Left forelimb (tissue), 1 donor: ENCODE results near the gene HPS1.

ENCODE experiments used
- DNase-seq: peaks from one replicate; pipeline ENCODE4 v3.0.0-alpha.2; 2018; ENCODE audit warnings: low spot score

Gene HPS1

DNA sequence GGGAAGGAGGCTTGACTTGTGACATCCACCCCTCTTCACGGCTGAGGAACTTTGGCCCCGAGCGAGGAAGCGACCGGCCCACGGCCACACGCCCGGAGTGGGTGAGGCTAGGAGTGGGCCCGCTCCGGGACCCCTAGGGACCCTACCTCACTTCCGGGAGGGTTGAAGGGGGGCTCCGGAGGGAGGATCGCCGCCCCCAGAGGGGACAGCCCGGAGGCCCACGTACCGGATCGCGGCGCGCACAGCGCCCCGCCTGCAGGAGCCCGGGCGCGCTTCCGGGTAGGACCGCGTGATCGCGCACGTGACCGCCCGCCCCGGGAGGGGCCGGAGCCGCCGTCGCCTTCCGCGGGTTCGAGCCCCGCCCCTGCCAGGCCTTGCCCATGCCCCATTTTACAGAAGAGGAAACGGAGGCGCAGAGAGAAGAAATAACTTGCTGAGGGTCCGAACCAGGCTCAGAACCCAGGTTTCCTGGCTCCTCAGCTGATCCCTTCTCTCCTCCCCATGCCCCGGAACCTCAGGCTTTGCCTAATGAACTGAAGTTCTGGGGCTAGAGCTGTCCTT, at the start of gene HPS1:
Gene HPS1, minus strand, starts transcription at position 275 of the 561 bp plus-strand sequence. CDS start 3,695 bp downstream, outside the sequence.
- peak; percentile 88 for DNase-seq

DNA sequence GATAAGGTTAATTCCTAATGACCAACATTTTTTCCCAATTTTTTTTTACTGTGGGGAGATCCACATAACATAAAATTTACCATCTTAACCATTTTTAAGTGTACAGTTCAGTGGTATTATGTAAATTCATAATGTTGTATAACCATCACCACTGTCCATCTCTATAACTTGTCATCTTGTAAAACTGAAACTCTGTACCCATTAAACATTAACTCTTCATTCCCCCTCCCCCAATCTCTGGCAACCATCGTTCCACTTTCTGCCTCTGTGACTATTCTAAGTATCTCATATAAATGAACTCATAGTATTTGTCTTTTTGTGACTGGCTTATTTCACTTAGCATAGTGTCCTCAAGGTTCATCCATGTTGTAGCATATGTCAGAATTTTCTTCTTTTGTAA, 46.0 kb upstream of the HPS1 start:
- DNase-seq = no peak

DNA sequence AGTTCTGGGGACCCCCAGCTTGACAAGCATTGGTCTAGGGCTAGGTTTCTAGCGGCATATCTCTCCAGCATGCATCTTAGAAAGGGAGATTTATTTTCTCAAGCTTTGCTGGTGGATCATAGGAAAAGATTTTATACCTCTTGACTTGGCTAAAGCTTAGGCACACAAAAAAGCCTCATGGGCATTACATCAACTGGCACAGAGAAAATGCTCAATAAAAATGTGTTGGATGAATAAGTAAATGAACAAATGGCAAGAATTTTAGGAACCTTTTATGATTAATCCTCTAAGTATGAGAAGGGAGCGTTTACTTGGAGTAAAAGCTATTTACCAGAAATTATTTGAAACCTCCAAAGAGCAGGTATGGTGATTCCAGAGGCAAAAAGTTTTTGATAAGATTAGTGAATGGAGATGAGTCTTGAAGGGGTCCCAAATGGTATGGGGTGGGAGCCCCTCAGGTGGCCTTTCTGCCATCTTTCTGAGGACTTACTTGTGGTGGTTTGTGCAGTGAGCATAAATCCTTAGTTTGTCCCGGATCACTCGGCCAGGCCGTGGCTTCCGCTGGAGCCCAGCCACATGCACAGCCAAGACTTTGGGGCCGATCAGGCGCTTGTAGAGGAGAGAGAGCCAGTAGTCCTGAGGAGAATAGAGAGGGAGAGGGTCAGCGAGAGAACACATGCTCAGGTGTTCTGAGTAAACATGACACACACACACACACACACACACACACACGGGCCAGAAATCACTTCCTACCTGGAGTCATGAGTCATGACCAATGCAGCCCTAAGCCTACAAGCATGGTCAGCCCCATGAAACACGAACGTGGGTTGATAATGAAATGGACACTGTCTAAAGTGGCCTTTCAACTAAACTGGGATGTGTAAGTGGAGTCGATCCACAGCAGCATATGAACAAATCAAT, 43.1 kb upstream of the HPS1 start:
- no peak for DNase-seq

DNA sequence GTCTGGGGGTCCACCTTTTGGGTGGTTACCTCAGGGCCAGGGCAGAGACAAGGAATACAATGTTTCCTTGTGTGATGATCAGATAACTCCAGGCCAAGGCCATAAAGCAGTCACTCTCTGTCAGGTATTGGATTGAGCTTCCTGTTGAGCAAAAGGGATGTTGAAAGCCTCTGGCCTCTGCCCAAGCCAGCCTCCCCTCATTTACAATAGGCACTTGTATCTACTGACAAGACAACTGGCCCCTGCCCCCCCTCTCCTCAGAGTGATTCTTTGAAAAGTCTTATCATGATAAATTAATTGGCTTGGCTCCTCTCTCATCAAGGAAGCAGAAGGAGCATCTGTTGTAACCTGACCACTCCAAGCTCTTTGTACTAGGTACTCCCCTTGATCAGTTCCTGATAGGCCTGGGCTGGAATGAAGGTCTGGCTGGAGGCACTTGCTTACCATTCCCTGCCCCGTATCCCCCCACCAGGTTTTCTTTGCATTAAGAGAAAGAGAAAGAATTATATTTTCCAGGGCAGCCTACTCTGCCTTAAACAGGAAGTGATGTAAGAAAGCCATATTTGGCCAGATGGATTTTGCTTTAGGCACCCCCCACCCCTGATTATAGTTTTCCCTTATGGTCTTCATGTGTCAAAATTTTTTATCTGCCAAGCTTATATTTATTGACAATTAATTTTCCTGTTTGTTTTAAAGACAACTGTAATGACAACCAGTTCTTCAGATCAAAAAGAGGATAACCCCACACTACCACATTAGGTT, 42.1 kb upstream of the HPS1 start:
- no peak for DNase-seq

DNA sequence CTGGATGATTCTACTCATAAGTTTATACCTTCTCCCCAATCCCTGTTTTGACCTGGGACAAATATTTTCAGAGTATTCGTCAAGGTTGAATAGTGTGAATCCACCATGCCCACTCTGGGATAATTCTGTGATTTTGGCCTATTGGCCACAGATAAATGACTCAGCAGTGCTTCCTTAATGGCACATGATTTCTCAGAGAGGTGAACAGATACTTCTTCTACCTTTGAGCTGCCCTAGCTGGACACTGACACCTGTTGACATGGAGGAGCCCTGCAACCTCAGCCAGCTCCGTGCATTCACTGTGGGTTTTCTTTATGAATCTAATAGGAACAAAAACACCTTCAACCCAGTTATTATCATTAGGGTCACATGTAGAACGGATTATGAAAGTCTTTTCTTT, 40.9 kb upstream of the HPS1 start:
- DNase-seq = no peak

DNA sequence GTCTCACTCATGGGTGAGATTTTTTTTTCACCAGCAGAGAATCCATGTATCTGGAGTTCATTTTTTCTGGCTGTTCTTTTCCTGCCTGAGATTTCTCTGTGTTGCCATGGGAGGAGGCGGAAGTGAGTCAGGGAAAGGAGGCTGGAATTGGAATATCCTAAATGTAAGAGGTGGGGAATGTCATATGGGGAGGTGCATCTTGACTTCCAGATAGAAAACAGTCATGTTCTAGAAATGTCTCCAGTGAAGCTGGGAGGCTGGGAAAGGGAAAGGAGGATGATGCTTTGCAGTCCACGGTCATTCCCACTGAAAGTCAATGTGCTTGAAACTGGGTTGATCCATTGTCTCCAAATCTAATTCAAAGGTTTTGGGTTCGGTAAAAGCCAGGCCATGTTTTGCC, 39.7 kb upstream of the HPS1 start:
- no peak for DNase-seq

DNA sequence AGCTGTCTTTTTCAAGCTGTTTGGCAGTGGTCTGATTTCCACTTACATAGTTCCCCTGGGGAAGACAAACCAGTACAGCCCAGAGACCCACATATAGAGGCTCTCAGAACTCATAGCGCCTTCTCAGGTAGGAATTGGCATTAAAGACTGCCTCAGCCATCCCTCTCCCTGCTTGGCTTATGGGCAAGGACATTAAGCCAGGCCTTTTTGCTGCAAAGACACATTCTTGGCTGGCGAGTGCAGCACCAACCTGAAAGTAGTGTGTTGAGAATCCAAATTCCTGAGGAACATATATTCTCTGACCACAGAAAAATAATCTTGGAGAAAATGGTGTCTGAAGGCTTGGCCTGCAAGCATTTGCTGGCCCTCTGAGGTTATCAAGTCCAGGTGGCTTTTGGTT, 39.2 kb upstream of the HPS1 start:
- no peak for DNase-seq

DNA sequence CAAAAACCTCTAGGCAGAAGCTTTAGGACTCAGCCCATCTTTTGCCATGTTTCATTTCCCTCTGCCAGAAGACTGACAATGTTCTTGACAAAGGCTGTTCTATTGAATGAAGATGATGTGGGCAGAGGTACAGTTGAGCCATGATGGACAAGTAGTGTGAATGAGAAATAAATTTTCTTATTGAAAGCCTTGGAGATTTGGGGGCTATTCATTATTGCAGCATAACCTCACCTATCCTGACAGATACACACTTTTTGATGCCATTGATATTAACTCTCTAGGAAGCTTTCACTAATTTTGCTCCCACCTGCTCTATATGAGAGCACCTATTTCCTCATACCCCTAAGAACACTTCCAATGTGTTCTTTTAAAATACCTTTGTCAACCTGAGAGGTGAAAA, 36.9 kb upstream of the HPS1 start:
- no peak for DNase-seq

DNA sequence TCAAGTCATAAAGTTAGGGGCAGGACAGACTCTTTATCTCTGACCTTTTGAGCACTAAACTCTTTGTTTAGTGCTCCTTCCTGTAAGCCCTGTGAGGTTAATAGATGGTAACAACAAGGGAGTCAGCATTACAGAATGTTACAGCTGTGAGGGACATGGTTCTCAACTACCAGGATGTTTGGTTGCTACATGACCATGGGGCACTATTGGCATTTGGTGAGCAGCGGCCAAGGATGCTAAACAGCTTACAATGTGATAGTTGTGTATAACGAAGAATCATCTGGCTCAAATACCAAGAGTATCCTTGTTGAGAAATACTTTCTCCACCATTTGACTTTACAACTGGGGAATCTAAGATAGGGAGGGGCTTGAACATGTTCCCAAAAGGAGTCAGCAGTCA, 35.4 kb upstream of the HPS1 start:
- no peak for DNase-seq

DNA sequence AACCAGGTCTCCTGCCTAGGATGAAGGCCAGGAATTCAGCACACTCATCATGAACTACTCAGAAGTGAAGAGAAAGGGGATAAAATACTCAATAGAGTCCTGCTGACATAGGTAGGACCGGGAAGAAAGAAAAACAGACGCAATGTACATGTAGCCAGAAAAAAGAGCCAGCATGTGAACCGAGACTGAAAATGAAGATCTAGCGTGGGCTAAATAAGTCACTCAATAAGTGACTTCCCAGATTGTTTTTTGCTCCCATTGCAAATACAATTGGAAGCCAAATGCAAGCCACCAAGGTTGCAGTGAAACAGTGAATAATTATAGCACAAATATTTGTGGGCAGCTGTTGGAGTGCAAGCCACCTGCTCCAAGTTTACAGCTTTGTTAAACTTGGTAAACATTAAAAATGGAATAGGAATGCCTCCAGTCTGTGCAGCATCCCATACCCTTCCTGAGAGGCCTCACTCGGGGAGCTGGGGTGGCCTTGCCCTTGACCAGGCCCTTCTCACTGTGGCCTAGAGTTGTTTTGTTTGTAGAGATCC, 34.7 kb upstream of the HPS1 start:
- no peak for DNase-seq

DNA sequence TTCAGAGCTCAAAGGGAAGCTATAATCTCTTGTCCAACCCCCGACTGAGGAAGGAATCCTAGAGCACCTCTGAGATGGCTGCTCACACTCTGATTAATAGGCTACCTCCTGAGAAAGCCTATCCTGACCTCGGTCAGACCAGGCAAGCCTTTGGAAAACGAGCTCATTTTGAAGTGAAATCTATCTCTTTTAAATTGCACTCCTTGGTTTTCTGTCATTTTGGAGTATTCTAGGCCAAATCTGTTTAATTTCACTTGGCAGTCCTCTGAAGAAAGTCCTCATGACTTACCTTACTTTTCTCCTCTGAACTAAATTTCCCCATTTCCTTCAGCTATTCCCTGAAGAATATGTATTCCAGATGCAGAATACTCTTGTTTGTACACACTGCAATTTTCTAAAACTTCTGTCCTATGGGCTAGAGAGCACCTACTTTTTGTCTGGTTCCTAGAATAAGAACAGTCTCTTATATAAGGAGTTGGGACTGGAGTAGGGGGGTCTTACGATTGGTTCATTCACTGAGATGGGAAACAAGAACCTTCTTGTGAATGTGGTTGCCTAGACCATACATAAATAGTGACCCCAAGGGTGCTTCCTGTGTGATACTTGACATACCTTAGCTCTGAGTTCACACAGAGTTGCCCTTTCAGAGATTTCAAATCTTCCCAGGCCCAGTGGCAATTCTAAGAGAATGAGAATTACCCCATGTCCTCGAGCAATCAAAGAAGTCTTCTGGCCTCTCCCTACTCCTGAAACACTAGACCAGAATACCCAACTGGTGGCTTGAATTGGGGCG, 31.9 kb upstream of the HPS1 start:
- DNase-seq = no peak

DNA sequence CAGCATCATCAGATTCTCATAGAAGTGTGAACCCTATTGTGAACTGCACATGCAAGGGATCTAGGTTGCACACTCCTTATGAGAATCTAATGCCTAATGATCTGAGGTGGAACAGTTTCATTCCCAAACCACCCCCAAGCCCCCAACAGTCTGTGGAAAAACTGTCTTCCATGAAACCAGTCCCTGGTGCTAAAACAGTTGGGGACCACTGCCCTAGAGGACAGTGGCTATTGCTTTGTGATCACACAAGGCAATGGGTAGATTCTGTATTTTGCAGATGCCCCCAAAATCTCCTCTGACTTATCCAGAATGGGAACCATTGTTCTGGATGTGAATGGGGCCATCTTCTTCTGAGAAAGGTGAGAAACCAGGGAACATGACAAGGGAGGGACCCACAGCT, 31.1 kb upstream of the HPS1 start:
- no peak for DNase-seq

DNA sequence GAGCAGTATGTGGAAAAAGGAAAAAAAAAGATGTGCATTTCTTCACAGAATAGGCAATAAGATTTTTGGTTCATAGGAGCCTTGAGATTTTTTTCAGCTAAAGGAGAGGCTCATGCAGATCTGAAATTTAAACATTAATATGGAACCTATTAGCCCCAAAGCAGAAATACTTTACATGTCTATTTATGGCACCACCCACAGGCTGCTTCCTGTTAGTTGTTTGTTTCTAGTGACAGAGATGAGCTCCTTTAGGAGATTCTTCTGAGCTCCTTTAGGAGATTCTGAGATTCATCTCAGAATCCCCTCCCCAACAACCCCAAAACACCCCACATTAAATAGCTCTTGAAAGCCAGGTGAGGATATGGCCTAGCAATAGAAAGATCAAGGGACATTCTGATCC, 27.9 kb upstream of the HPS1 start:
- DNase-seq = no peak

DNA sequence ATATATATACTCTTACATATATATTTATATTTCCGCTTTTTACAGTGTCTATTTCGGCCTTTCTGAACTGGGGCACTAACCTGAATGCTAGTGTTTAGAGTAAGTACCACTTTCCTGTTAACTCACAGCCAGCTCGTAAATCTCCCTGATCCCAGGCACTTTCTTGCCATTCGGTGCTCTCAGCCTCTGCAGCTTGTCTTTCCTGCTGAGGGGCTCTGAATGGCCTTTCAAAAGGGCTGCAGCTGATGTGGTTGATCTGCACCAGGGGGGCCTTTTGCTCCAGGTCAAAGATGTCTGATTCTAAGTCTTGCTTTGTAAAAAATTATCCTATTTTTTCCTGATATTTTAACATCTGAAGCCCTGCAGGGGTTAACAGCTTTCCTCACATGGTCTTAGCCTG, 25.5 kb upstream of the HPS1 start:
- no peak for DNase-seq

DNA sequence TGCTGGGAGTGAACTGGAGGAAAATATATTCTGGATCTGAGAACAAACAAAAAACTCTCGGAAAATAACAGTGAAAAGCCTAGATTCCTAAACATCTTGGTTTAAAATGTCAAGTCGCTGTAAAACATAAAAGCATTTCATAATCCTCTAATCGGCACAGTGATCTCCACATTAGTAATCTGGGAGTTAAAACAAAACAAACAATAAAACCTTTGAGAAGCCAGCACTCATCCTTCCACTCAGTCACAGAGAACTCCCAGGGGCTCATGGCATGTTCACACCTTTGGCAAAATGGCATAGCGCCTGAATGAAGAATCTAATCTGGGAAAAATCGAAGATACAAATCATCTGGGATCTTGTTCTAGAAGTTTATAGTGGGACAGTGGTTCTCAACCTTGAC, 24.1 kb upstream of the HPS1 start:
- no peak for DNase-seq

DNA sequence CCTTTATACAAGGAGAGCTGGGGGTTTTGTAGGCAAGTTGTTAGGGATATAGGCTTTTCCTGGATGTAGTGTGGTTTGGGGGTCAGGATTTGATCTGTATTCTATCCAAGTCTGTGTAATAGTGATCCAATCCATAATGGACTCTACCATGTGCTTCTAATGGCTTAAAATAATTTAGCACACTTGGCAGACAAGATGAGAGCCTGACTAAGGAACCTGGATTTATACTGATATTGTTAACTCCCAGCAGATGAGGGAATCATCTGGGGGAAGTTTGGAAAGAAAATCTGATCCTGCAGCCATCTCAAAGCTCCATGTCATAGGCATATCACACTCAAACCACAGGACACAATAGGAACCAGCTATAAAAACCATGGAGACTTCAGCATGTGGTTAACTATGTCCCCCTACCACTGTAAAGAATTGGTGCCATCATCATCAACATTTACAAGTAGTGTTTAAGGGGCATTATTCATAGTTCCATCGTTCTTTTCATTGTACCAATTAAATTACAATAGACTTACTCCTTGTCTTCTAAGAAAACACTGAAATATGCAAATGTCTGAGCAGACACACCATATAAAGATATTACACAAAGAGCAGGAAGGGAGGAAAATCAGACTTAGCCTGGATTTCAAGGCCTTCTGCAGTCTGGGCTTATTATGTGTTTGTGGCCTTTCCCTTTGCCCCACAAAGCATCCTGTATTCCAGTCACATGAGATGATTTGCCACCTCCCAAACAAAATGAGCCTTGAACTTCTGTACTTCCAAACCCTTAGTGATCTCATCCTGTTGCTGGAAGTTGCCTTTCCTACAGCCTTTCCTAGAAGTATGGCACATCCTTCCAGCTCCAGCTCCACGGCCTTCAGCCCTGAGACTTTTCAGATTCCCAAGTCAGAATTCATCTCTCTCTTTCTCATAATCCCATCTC, 22.5 kb upstream of the HPS1 start:
- DNase-seq = no peak

DNA sequence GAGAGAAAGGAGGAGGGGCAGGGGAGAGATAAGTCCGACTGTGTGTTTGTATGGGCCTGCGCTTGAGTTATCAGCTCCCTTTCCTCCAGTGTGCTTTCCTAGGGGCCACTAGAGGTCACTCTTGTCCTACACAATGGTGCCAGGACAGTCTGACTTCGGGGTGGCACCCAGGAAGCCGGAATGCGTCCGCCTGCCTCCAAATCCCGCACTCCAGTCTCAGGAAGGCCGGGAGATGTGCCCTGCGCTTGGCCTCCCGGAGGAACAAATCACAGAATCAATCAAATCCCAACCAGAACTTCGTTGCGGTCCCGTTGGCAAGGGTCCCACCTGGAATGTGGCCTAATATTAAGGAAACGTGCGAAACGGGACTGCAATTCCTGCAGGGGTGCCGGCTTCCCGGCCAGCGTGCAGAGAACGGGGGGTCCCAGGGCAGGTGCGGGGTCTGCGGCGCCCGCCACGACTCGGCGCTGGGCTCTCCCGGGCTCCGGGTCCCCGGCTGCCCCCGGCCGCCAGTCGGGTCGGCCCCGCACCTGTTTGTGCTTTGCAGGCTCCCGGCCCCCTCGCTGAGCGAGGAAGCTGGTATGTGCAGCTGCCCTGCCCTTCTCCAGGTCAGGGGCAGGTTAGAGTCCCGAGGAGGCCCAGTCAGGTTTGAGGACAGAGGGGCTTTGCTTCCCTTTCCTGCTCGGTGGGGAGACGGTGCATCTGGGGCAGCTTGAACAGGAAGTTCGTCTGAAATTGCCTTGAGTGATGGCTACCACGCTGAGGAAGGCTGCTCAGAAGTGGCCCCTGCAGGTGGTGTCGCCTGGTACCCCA, 21.0 kb upstream of the HPS1 start:
- DNase-seq = peak; percentile 81

DNA sequence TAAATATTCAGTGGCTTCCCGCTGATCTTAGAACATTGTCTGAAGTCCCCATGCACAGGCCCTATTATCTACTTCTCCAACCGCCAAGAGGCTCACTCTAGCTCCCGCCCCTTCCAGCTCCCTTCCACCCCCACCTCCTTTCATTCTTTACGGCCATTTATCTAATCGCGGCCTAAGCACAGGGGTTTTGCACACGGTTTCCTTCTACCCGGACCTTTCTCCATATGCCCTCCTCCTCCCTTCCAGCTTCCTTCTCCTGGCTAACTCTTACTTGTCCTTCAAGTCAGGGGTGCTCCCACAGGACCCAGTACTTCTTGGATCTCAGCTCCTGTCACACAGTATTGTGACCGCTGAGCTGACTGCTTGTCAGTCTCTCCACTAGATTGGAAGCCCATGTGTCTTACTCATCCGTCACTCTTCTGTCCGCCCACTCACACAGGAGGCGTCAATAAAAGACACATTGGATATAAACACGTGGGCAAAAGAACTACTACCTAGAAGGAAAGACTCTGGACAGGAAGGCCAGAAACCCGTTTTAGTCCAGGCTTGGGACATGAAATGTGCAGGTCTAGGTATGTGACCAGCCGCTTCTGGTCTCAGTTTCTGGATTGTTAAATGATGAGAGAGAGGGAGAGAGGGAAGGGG, 20.2 kb upstream of the HPS1 start:
- DNase-seq = no peak

DNA sequence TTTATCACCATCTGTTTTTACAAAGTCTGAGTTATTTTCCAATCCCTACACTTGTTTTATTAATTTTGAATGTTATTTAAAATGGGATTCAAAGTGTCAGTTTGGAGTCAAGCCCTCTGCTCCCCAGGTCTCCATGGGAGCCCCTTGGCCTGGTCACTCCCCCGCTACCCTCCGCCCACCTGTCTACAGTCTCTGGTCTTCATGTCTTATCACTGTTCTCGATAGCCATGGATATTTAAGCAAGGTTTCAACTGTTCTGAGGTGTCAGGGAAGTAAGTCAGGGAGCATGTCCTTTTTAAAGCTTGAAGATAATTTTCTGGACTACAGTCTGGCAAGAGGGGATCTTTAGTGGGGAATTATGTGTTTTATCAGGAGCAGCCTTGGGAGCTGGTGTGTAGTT, 19.1 kb upstream of the HPS1 start:
- no peak for DNase-seq
